Spinal cord (tissue), 10 donors: Measurements from ENCODE around the gene ATP2C2. TPM values are rescaled to one million over a fixed set of nuclear protein-coding genes. Genes with fewer than 3 reads are reported as not detected.

Experiments
- DNase-seq, 6 donors: peaks; one replicate each; pipeline versions ENCODE4 v3.0.0 to v3.0.0-alpha.2; 2013 to 2015; ENCODE audit warnings: low spot score in 6 of 6, low read depth in 4 of 6
- H3K27ac ChIP-seq: one replicate; pipeline ENCODE4 v1.5.1; 2013; ENCODE audit warnings: low read depth, low read length, control low read depth
- H3K27me3 ChIP-seq: one replicate; pipeline ENCODE4 v1.6.1; 2013; ENCODE audit warnings: low read length; ENCODE audit not compliant: control insufficient read depth, insufficient read depth
- H3K36me3 ChIP-seq: one replicate; pipeline ENCODE4 v1.6.1; 2013; ENCODE audit warnings: low read length; ENCODE audit not compliant: control insufficient read depth, insufficient read depth
- H3K4me1 ChIP-seq: one replicate; pipeline ENCODE4 v1.6.1; 2013; ENCODE audit warnings: low read length; ENCODE audit not compliant: control insufficient read depth, insufficient read depth
- H3K4me3 ChIP-seq: one replicate; pipeline ENCODE4 v1.5.1; 2013; ENCODE audit warnings: low read depth, low read length, control low read depth
- H3K9me3 ChIP-seq: one replicate; pipeline ENCODE4 v1.6.1; 2013; ENCODE audit warnings: low read length; ENCODE audit not compliant: control insufficient read depth, insufficient read depth
- WGBS: methylation state at CpG from one replicate; pipeline ENCODE4 v1.1.5; 2013; ENCODE audit warnings: missing lambda C conversion rate; ENCODE audit not compliant: insufficient coverage; 5-methylcytosine and 5-hydroxymethylcytosine counted together
- polyA plus RNA-seq, 2 donors: library from polyadenylated mRNA; unstranded; fragments of 120-200 nt; gene quantifications; one replicate each; pipeline ENCODE4 v1.2.1, GENCODE V29; 2013; ENCODE audit not compliant: insufficient read length in 2 of 2
- total RNA-seq, 2 donors: library from RNA; depleted of rRNA in 1 of 2; stranded (reverse); fragments of 120-200 nt in 1 of 2; fragments of >200 nt in 1 of 2; gene quantifications; one replicate each; pipeline versions ENCODE4 v1.2.3 to v1.2.4, GENCODE V29; 2013 to 2014
- donor health status: healthy.

The ATP2C2 gene
- total and polyA plus RNA-seq, 4 donors = 1.4 to 4.2 (median 2.7) TPM

DNA sequence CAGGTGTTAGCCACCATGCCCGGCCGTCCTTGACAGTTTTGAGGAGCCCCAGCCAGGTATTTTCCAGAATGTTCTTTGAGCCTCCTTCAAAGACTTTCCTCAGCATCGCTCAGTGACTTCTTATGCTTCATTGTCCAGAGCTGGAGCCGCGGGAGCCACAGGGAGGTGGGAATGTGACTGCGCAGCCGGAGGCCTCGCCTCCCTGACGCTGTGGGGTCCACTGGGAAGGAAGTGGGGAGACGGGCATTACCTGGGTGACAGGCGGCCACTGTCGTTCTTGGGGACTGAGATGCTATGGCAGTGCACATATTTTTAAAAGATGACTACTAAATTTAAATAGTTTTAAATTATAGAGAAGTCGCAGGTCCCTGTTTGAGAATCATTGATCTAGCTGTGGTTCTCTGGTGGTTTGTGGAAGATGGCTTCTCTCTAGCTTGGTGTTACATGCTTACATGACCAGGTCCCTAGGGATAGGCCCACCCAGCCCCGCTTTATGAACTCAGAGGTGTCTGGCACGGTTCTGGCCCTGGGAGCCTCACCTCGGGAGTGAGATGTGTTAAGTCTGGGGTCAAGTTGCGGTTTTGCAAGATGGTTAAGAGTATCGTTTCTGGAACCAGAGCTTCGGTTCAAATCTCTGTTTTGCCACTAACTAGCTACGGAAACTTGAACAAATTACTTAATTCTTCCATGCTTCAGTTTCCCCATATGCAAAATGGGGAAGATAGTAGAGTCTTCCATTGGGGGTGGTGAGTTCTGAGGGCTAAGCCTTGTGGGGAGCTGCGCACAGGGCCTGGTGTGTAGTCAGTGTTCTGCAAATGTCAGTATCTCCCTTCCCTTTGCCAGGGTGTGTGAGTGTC is 53.0 kb downstream of the ATP2C2 start:
- Histone ChIP-seq H3K36me3 (no peaks in the 10 kb centered on the region), H3K27me3 (no peaks in the 10 kb centered on the region), H3K9me3 (no peaks in the 10 kb centered on the region), H3K27ac (no peak overlapping the region), H3K4me1 (no peaks in the 10 kb centered on the region), H3K4me3 (no peak overlapping the region)
- WGBS = 96% methylated on average over 11 of the region's 21 CpGs
- no peak for DNase-seq

DNA sequence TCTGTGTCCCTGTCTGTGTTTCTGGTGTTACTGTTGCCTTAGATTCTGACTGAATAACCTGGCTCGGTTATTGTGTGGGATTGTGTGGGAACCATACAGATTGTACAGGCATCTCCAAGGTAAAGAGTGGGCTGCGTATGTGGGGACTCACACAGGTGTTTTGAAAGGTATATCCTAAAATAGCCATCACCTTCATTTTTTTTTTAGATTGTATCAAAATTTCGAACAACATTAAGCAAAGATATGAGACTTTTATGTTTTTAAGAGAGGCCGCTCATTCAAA is 53.5 kb downstream of the ATP2C2 start:
- 100% methylated on average over 1 of the region's 4 CpGs for WGBS
- H3K4me1 ChIP-seq = no peaks in the 10 kb centered on the region
- H3K4me3 ChIP-seq = no peak overlapping the region
- no peak overlapping the region for H3K27ac ChIP-seq
- H3K9me3 ChIP-seq = no peaks in the 10 kb centered on the region
- H3K36me3 ChIP-seq = no peaks in the 10 kb centered on the region
- DNase-seq = no peak
- no peaks in the 10 kb centered on the region for H3K27me3 ChIP-seq

DNA sequence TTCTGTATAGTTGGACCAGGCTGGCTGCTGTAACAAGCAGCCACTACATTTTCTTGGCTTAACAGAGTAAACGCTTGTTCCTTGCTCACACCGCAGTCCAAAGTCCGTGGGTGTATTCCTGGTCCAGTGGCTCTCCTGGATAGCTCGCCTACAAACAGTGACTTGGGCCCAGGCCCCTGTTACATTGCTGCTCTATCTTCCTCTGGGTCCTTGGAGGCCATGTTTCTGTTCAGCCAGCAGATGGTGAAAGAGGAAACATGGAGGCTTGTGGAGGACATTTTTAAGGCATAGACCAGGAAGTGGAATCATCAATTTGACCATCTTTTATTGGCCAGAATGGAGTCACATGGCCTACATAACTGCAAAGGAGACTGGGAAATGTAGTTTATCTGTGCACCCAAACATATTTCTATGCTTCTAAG is 55.1 kb downstream of the ATP2C2 start:
- H3K4me3 ChIP-seq = no peak overlapping the region
- no peaks in the 10 kb centered on the region for H3K36me3 ChIP-seq
- no peaks in the 10 kb centered on the region for H3K9me3 ChIP-seq
- H3K4me1 ChIP-seq = no peaks in the 10 kb centered on the region
- peak in 3 of 6 donors; percentile 20 to 82 (median 49) for DNase-seq
- no peaks in the 10 kb centered on the region for H3K27me3 ChIP-seq
- 96% methylated on average over 4 of the region's 4 CpGs for WGBS
- no peak overlapping the region for H3K27ac ChIP-seq

DNA sequence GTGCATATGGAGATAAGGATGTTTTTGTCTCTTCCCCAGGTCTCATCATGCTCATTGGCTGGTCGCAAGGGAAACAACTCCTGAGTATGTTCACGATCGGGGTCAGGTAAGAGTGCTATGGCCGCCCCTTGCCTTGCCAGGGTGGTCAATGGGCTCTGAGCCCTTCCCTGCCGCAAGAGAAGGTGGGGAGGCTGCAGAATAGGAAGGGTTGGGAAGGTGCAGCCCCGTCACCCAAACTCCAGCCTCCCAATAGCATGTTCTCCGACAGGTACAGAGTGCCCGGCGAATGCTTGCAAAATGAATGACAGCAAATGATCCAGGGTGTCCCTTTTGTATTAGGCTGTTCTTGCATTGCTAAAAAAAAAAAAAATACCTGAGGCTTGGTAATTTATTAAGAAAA is 57.4 kb downstream of the ATP2C2 start:
- no peak overlapping the region for H3K4me3 ChIP-seq
- no peaks in the 10 kb centered on the region for H3K36me3 ChIP-seq
- WGBS = 100% methylated on average over 4 of the region's 9 CpGs
- no peaks in the 10 kb centered on the region for H3K27me3 ChIP-seq
- DNase-seq = no peak
- no peaks in the 10 kb centered on the region for H3K4me1 ChIP-seq
- H3K9me3 ChIP-seq = no peaks in the 10 kb centered on the region
- no peak overlapping the region for H3K27ac ChIP-seq

DNA sequence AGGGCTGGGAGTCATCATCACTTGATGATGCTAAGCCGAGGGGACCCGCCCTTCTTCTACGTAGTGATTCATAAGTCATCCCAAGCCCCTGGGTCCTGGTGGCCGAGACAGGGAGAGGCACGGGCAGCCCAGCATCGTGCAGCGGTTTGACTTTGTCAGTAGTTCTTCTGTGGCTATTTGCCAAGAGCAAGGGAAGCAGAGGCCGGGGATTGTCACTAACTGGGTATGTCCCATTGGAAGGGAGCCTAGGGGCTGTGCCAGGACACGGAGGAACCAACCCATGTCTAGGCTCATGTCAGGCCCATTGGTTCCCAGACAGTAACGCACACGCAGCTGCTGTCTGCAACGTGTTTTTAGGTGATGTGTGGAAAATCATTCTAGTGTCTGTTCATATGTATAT is 58.5 kb downstream of the ATP2C2 start:
- Histone ChIP-seq H3K4me3 (no peak overlapping the region), H3K9me3 (no peaks in the 10 kb centered on the region), H3K27me3 (no peaks in the 10 kb centered on the region), H3K4me1 (no peaks in the 10 kb centered on the region), H3K27ac (no peak overlapping the region), H3K36me3 (no peaks in the 10 kb centered on the region)
- DNase-seq = no peak
- WGBS = 82% methylated on average over 9 of the region's 12 CpGs

DNA sequence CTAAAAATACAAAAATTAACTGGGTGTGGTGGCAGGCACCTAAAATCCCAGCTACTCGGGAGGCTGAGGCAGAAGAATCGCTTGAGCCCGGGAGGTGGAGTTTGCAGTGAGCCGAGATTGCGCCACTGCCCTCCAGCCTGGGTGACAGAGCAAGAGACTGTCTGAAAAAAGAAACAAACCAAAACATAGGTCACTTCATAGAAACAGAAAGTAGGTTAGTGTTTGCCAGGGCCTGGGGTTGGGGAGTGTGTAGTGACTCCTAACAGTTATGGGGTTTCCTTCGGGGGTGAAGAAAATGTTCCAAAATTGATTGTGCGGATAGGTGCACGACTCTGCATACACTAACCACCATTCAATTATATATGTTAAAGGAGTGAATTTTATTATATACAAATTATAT is 59.2 kb downstream of the ATP2C2 start:
- Histone ChIP-seq H3K9me3 (no peaks in the 10 kb centered on the region), H3K27me3 (no peaks in the 10 kb centered on the region), H3K4me1 (no peaks in the 10 kb centered on the region), H3K36me3 (no peaks in the 10 kb centered on the region), H3K27ac (no peak overlapping the region), H3K4me3 (no peak overlapping the region)
- no peak for DNase-seq
- WGBS = 100% methylated on average over 3 of the region's 8 CpGs

DNA sequence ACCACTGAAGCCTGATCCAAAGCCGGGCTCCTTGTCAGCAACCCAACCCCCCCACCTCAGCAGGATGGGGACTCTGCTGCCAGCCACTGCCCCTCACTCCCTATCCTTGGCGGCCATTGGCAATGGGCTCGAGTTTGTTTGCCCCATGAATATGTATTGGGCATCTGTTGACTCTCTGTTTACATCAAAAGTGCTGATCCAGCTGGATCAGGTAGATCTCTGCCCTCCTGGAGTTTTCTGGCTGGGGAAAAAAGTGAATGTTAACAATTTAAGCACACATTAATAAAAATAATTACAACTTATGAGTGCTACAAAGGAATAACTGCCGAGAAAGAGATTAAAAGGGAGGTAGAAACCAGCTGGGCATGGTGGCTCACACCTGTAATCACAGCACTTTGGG is 62.5 kb downstream of the ATP2C2 start:
- no peaks in the 10 kb centered on the region for H3K4me1 ChIP-seq
- no peak for DNase-seq

DNA sequence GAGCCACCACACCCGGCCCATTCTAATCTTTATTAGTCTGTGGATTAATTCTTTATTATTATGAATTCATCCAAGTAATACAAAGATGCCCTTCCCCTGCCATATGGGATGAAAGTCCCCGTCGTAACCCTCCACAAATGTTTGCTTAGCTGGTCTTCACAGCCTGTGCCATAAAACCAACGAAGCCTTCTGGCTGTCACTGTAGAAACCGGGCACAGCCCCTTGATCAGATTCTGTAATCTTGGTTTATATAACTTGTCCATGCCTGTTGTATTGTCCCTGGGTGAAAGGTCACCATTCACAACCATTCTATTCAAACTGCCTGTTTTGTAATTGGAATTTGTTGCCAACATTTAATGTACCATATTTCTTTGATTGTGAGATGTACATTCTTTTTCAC is 66.5 kb downstream of the ATP2C2 start:
- H3K9me3 ChIP-seq = no peaks in the 10 kb centered on the region
- H3K27ac ChIP-seq = no peak overlapping the region
- peaks cover 12% of the 10 kb centered on the region for H3K4me1 ChIP-seq
- no peaks in the 10 kb centered on the region for H3K36me3 ChIP-seq
- WGBS = 10% methylated on average over 2 of the region's 5 CpGs
- no peak overlapping the region for H3K4me3 ChIP-seq
- H3K27me3 ChIP-seq = no peaks in the 10 kb centered on the region
- no peak for DNase-seq

More for the DNA sequence above, 62.5 kb downstream of the ATP2C2 start:
- Histone ChIP-seq H3K27me3 (no peaks in the 10 kb centered on the region), H3K36me3 (no peaks in the 10 kb centered on the region), H3K4me3 (no peak overlapping the region), H3K27ac (no peak overlapping the region), H3K9me3 (no peaks in the 10 kb centered on the region)
- 60% methylated on average over 1 of the region's 4 CpGs for WGBS

DNA sequence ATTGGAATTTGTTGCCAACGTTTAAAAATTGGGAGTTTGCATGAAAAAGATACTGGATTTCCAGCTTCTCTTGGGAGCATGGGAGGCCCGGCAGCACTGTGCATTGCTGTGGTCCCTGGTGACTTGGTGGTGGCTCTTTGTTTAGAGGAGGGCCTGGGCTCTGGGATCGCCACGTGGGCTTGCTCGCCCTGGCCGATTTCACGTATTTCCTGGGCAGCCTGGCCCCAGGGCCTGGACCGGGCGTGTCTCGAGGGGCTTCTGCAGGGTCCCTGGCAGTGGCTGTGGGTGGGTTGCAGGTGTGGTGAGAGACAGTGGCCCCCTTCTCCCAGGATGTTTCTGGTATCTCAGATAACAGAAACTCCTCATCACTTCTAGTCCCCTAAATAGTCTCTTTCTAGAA is 67.9 kb downstream of the ATP2C2 start:
- no peaks in the 10 kb centered on the region for H3K36me3 ChIP-seq
- H3K9me3 ChIP-seq = no peaks in the 10 kb centered on the region
- no peak overlapping the region for H3K27ac ChIP-seq
- H3K4me3 ChIP-seq = no peak overlapping the region
- H3K27me3 ChIP-seq = no peaks in the 10 kb centered on the region
- no peak for DNase-seq
- H3K4me1 ChIP-seq = peaks cover 12% of the 10 kb centered on the region
- WGBS = 84% methylated on average over 6 of the region's 10 CpGs

DNA sequence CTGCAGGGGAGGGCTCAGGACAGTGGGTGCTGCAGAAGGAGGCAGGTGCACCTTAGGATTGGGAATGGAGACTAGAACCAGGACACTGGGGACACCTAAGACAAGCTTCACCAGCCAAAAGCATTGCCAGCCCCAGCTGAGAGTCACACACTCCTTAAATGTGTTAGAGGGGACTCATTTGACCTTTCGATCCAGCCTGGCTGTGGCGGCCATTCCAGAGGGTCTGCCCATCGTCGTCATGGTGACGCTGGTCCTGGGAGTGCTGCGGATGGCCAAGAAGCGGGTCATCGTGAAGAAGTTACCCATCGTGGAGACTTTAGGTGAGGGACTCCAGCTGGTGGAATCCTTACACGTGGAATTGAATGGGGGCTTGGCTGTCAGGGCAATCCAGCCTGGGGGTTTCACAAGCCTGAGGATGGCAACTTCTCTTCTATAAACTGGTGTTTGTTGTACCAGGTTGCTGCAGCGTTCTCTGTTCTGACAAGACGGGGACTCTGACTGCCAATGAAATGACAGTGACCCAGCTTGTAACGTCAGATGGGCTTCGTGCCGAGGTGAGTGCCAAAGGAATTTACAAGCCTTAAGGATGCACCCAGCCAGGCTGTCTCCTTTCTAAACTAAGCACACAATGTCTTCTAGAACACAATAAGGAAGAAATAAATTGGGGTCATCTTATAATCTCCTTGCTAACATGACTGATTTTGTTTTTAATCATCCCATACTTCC is 70.8 kb downstream of the ATP2C2 start:
- H3K4me1 ChIP-seq = peaks cover 14% of the 10 kb centered on the region
- H3K27ac ChIP-seq = no peak overlapping the region
- H3K36me3 ChIP-seq = no peaks in the 10 kb centered on the region
- DNase-seq = peak in 4 of 6 donors; percentile 20 to 62 (median 51)
- no peak overlapping the region for H3K4me3 ChIP-seq
- no peaks in the 10 kb centered on the region for H3K27me3 ChIP-seq
- H3K9me3 ChIP-seq = no peaks in the 10 kb centered on the region
- WGBS = 35% methylated on average over 11 of the region's 15 CpGs
